ENCODE data around the gene KLHDC7B. TPM values are rescaled to one million over a fixed set of nuclear protein-coding genes. Genes with fewer than 3 reads are reported as not detected.
A peak's percentile ranks its signal among the peaks of the same experiment; 100 is the strongest.

KLHDC7B gene
- total RNA-seq, 2 donors from 2014 or later, result not detected

GRCh38 chr22:50506611-50507420 is 38.9 kb upstream of the KLHDC7B start:
- Histone ChIP-seq H3K4me3 (peak overlapping the region; percentile 85 to 91), H3K27ac (peak overlapping the region; percentile 87 to 89), H3K9me3 (no peaks in the 10 kb centered on the region), H3K4me1 (peaks cover 0 to 33% of the 10 kb centered on the region in 2 donors), H3K27me3 (no peaks in the 10 kb centered on the region), H3K36me3 (peaks cover 32% of the 10 kb centered on the region)
- no peak for DNase-seq (ENCODE audit: low spot score)
- no peak for TF ChIP-seq CTCF (IDR thresholded peaks at IDR 0.05)

- Histone ChIP-seq H3K9me3 (no peaks in the 10 kb centered on the region), H3K36me3 (peaks cover 30% of the 10 kb centered on the region), H3K27me3 (no peaks in the 10 kb centered on the region), H3K27ac (peak within 1 kb of the TSS; percentile 89 to 91), H3K4me1 (peaks cover 0 to 33% of the 10 kb centered on the region in 2 donors), H3K4me3 (peak within 1 kb of the TSS; percentile 88 to 91)
- DNase-seq (ENCODE audit: low spot score), result peak; percentile 87
- no peak for TF ChIP-seq CTCF (IDR thresholded peaks at IDR 0.05)
Measured at GRCh38 chr22:50507421-50507990, 38.2 kb upstream of the KLHDC7B start, which contains the start of gene LMF2. Gene LMF2, minus strand, starts transcription at chr22:50507702. Its CDS starts 27 bp downstream, at chr22:50507675.

GRCh38 chr22:50507991-50508884 is 37.5 kb upstream of the KLHDC7B start, which contains the start of gene NCAPH2:
Gene NCAPH2, plus strand, starts transcription at chr22:50508224. Its CDS starts 114 bp downstream, at chr22:50508338.
- Histone ChIP-seq H3K36me3 (peaks cover 23% of the 10 kb centered on the region), H3K4me1 (peaks cover 0 to 33% of the 10 kb centered on the region in 2 donors), H3K27me3 (no peaks in the 10 kb centered on the region), H3K4me3 (peak within 1 kb of the TSS; percentile 88 to 91), H3K9me3 (no peaks in the 10 kb centered on the region), H3K27ac (peak within 1 kb of the TSS; percentile 89 to 91)
- TF ChIP-seq CTCF (IDR thresholded peaks at IDR 0.05), result no peak
- DNase-seq (ENCODE audit: low spot score), result peak; percentile 97

- Histone ChIP-seq H3K4me1 (peaks cover 0 to 33% of the 10 kb centered on the region in 2 donors), H3K27ac (peak overlapping the region; percentile 82 to 91), H3K36me3 (peaks cover 19% of the 10 kb centered on the region), H3K4me3 (peak overlapping the region; percentile 87 to 88), H3K9me3 (no peaks in the 10 kb centered on the region), H3K27me3 (no peaks in the 10 kb centered on the region)
- no peak for TF ChIP-seq CTCF (IDR thresholded peaks at IDR 0.05)
- DNase-seq (ENCODE audit: low spot score), result no peak
Measured at GRCh38 chr22:50508897-50509296, 36.8 kb upstream of the KLHDC7B start.

- no peak for TF ChIP-seq CTCF (IDR thresholded peaks at IDR 0.05)
- Histone ChIP-seq H3K9me3 (no peaks in the 10 kb centered on the region), H3K4me1 (peaks cover 0 to 14% of the 10 kb centered on the region in 2 donors), H3K36me3 (peaks cover 21% of the 10 kb centered on the region), H3K27me3 (no peaks in the 10 kb centered on the region), H3K27ac (no peak overlapping the region), H3K4me3 (no peak overlapping the region)
- DNase-seq (ENCODE audit: low spot score), result no peak
Measured at GRCh38 chr22:50513175-50513574, 32.5 kb upstream of the KLHDC7B start.
